ENCODE data around the gene SEMA3B. TPM values are rescaled to one million over a fixed set of nuclear protein-coding genes. Genes with fewer than 3 reads are reported as not detected.
"Not testable (repeated sequence)": the region's sequence is repeated elsewhere in the genome, so short reads cannot be mapped to it uniquely, and the experiment has no call there.

SEMA3B gene
- total RNA-seq, 2 donors from 2014 or later = 8.7 to 32.0 TPM

GRCh38 chr3:50270422-50271224 is 1.7 kb downstream of the SEMA3B start:
- peaks cover 18% of the 10 kb centered on the region for H3K4me1 ChIP-seq (replicated peaks)
- intact Hi-C loops (cut with DNase I) = no loop called here
- TF ChIP-seq CTCF (IDR thresholded peaks at IDR 0.05) (no peak), POLR2A (IDR thresholded peaks at IDR 0.05) (no peak), POLR2AphosphoS5 (IDR thresholded peaks at IDR 0.05) (no peak)
- no peaks in the 10 kb centered on the region for H3K36me3 ChIP-seq
- H3K27me3 ChIP-seq (replicated peaks; ENCODE audit: insufficient read depth) = no peaks in the 10 kb centered on the region
- H3K9me3 ChIP-seq = no peaks in the 10 kb centered on the region
- no peak overlapping the region for H3K4me3 ChIP-seq
- no peak for DNase-seq (ENCODE audit: low spot score)
- 71% methylated on average over 19 of the region's 19 CpGs for WGBS
- H3K27ac ChIP-seq = peak overlapping the region in 1 of 2 donors; percentile 62

- Histone ChIP-seq H3K9me3 (no peaks in the 10 kb centered on the region), H3K27me3 (replicated peaks; ENCODE audit: insufficient read depth) (no peaks in the 10 kb centered on the region), H3K36me3 (no peaks in the 10 kb centered on the region), H3K4me3 (no peak overlapping the region), H3K4me1 (replicated peaks) (peaks cover 18% of the 10 kb centered on the region), H3K27ac (no peak overlapping the region)
- 60% methylated on average over 8 of the region's 10 CpGs for WGBS
- intact Hi-C loops (cut with DNase I) = no loop called here
- DNase-seq (ENCODE audit: low spot score) = no peak
- TF ChIP-seq CTCF (IDR thresholded peaks at IDR 0.05) (no peak), POLR2A (IDR thresholded peaks at IDR 0.05) (no peak), POLR2AphosphoS5 (IDR thresholded peaks at IDR 0.05) (no peak)
Measured at GRCh38 chr3:50271314-50271936, 2.5 kb downstream of the SEMA3B start.

GRCh38 chr3:50272538-50272910 is 3.6 kb downstream of the SEMA3B start:
- not testable (repeated sequence) for H3K36me3 ChIP-seq; H3K4me3 ChIP-seq; H3K27me3 ChIP-seq (replicated peaks; ENCODE audit: insufficient read depth); DNase-seq (ENCODE audit: low spot score); H3K27ac ChIP-seq; H3K9me3 ChIP-seq
- H3K4me1 ChIP-seq (replicated peaks) = peaks cover 13% of the 10 kb centered on the region
- 63% methylated on average over 10 of the region's 10 CpGs for WGBS
- intact Hi-C loops (cut with DNase I) = loop anchor here (1.0 to 2.0 kb wide), 2 partner anchors 12 to 78 kb away; no protein-coding TSS in a partner anchor

- 7% methylated on average over 46 of the region's 61 CpGs for WGBS
- Histone ChIP-seq H3K4me3 (peak overlapping the region in 1 of 2 donors; percentile 19), H3K9me3 (no peaks in the 10 kb centered on the region), H3K27me3 (replicated peaks; ENCODE audit: insufficient read depth) (no peaks in the 10 kb centered on the region), H3K4me1 (replicated peaks) (peaks cover 13% of the 10 kb centered on the region), H3K27ac (no peak overlapping the region), H3K36me3 (no peaks in the 10 kb centered on the region)
- intact Hi-C loops (cut with DNase I) = loop anchor here (1.0 to 2.0 kb wide), 3 partner anchors 13 to 78 kb away; no protein-coding TSS in a partner anchor
- peak; percentile 78 for DNase-seq (ENCODE audit: low spot score)
- TF ChIP-seq CTCF (IDR thresholded peaks at IDR 0.05) (peak; percentile 84 to 100 (median 99)), POLR2AphosphoS5 (IDR thresholded peaks at IDR 0.05) (peak; percentile 89), POLR2A (IDR thresholded peaks at IDR 0.05) (no peak)
Measured at GRCh38 chr3:50272911-50273688, 4.2 kb downstream of the SEMA3B start.

GRCh38 chr3:50273689-50274065 is 4.7 kb downstream of the SEMA3B start:
- Histone ChIP-seq H3K27ac (no peak overlapping the region), H3K36me3 (no peaks in the 10 kb centered on the region), H3K4me1 (replicated peaks) (peaks cover 13% of the 10 kb centered on the region), H3K27me3 (replicated peaks; ENCODE audit: insufficient read depth) (no peaks in the 10 kb centered on the region), H3K4me3 (no peak overlapping the region), H3K9me3 (no peaks in the 10 kb centered on the region)
- TF ChIP-seq POLR2A (IDR thresholded peaks at IDR 0.05) (no peak), POLR2AphosphoS5 (IDR thresholded peaks at IDR 0.05) (no peak), CTCF (IDR thresholded peaks at IDR 0.05) (no peak)
- intact Hi-C loops (cut with DNase I) = loop anchor here (1.0 to 2.0 kb wide), 2 partner anchors 47 to 79 kb away; no protein-coding TSS in a partner anchor
- 74% methylated on average over 28 of the region's 31 CpGs for WGBS
- DNase-seq (ENCODE audit: low spot score) = no peak

Measured in prostate gland (tissue), 2 donors.